Thoracic aorta (tissue), 2 donors: Measurements from ENCODE around the gene TYW5. TPM values are rescaled to one million over a fixed set of nuclear protein-coding genes. Genes with fewer than 3 reads are reported as not detected.

ENCODE experiments used
- ATAC-seq: fragments of 150-250 bp; one replicate; pipeline ENCODE4 v1.8.0; 2017; ENCODE audit warnings: low read depth; ENCODE audit not compliant: insufficient number of reproducible peaks, low FRiP score
- DNase-seq: peaks from one replicate; pipeline ENCODE4 v3.0.0-alpha.2; 2020; ENCODE audit warnings: low spot score
- H3K27ac ChIP-seq, 2 donors: fragments of 200-600 bp; sonication (generic); 1 replicate in 1 of 2; 2 replicates in 1 of 2; pipeline ENCODE4 v1.5.1; 2016; ENCODE audit warnings: mild to moderate bottlenecking in 2 of 2, moderate library complexity in 2 of 2
- H3K27me3 ChIP-seq: fragments of 200-600 bp; sonication (generic); replicated peaks from 2 replicates; pipeline ENCODE4 v1.6.0; 2016; ENCODE audit warnings: mild to moderate bottlenecking; ENCODE audit not compliant: insufficient read depth
- H3K36me3 ChIP-seq: fragments of 200-600 bp; sonication (generic); one replicate; pipeline ENCODE4 v1.5.1; 2016
- H3K4me1 ChIP-seq, 2 donors: fragments of 200-600 bp; sonication (generic); 1 replicate in 1 of 2; 2 replicates in 1 of 2; pipeline versions ENCODE4 v1.5.1 to v1.6.0; 2016; ENCODE audit warnings: low read depth in 2 of 2, mild to moderate bottlenecking in 1 of 2; ENCODE audit not compliant: control insufficient read depth in 1 of 2
- H3K4me3 ChIP-seq: fragments of 200-600 bp; sonication (generic); 2 replicates; pipeline ENCODE4 v1.5.1; 2016; ENCODE audit warnings: mild to moderate bottlenecking
- H3K9me3 ChIP-seq: fragments of 200-600 bp; sonication (generic); 2 replicates; pipeline ENCODE4 v1.5.1; 2016
- total RNA-seq, 2 donors: library from RNA; depleted of rRNA; stranded (reverse); fragments of >200 nt; gene quantifications; one replicate each; pipeline versions ENCODE4 v1.1.0 to v1.2.3, GENCODE V29; 2016
- TF ChIP-seq, protein P1 (sequence below): fragments of 200-600 bp; sonication (generic); IDR thresholded peaks from one replicate; pipeline ENCODE4 v1.5.1; 2019; ENCODE audit warnings: antibody characterized with exemption

Gene TYW5
- total RNA-seq, 2 donors from 2014 or later: 5.3 to 9.8 TPM

DNA sequence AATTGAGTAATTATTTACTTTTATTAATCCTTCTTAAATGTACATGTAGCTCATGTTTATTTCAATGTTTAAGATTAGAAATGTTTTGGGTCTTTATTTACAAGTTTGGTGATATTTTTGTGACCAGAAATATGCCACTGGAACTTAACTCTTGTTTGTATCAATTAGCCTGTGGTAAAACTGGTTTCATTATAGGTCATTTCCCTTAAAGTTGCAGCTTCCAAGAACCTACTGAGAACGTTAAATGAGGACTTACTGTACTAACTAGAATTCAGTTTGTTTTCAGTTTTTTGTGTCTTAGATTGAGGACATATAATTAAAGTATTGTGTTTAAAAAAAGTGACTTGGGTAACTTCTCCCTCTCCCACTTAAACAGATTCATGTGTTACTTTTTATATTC, 4.3 kb downstream of the TYW5 start:
- Histone ChIP-seq H3K4me1 (peaks cover 11 to 16% of the 10 kb centered on the region in 2 donors), H3K27me3 (no peaks in the 10 kb centered on the region), H3K4me3 (no peak overlapping the region), H3K9me3 (no peaks in the 10 kb centered on the region), H3K27ac (no peak overlapping the region), H3K36me3 (no peaks in the 10 kb centered on the region)
- ATAC-seq: no peak
- TF ChIP-seq, protein P1, sequence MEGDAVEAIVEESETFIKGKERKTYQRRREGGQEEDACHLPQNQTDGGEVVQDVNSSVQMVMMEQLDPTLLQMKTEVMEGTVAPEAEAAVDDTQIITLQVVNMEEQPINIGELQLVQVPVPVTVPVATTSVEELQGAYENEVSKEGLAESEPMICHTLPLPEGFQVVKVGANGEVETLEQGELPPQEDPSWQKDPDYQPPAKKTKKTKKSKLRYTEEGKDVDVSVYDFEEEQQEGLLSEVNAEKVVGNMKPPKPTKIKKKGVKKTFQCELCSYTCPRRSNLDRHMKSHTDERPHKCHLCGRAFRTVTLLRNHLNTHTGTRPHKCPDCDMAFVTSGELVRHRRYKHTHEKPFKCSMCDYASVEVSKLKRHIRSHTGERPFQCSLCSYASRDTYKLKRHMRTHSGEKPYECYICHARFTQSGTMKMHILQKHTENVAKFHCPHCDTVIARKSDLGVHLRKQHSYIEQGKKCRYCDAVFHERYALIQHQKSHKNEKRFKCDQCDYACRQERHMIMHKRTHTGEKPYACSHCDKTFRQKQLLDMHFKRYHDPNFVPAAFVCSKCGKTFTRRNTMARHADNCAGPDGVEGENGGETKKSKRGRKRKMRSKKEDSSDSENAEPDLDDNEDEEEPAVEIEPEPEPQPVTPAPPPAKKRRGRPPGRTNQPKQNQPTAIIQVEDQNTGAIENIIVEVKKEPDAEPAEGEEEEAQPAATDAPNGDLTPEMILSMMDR: no peak
- no peak for DNase-seq

DNA sequence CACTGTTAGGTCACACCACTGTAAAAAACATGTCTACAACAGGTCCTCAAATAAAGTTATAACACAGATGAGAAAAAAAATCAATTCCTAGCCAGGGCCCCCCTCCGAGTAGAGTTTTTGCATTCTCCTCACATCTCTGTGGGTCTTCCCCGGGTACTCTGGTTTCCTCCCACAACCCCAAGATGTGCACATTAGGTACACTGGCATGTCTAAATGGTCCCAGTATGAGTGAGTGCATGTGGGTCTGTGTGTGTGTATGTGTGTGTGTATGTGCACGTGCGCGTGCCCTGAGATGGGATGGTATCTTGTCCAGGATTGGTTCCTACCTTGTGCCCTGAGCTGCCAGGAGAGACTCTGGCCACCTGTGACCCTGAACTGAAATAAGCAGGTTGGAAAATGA, 4.9 kb downstream of the TYW5 start:
- H3K4me3 ChIP-seq: no peak overlapping the region
- H3K36me3 ChIP-seq: peaks cover 3% of the 10 kb centered on the region
- H3K27ac ChIP-seq: no peak overlapping the region
- ATAC-seq (no peak), DNase-seq (no peak)
- H3K9me3 ChIP-seq: no peaks in the 10 kb centered on the region
- TF ChIP-seq, protein P1: no peak
- H3K27me3 ChIP-seq: no peaks in the 10 kb centered on the region
- H3K4me1 ChIP-seq: peaks cover 11 to 16% of the 10 kb centered on the region in 2 donors

DNA sequence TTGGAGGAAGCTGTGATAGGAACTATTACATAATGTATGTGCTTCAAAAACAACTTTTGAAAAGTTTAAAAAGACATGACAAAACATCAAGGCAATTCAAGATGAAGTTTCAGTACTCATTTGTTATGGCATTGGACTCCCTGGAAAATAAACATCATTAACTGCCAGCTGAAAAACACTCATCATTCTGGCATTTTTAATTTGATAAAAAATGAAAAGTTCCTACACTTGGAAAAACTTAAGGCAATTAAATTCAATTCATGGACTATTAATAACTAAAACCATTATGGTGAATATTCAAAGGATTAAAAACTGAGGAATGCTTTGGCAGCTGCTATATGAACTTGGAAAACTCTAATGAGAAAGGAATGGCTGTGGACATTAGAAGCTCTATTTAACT, 8.5 kb downstream of the TYW5 start:
- Histone ChIP-seq H3K36me3 (peaks cover 7% of the 10 kb centered on the region), H3K9me3 (no peaks in the 10 kb centered on the region), H3K4me1 (no peaks in the 10 kb centered on the region), H3K27ac (no peak overlapping the region), H3K4me3 (no peak overlapping the region), H3K27me3 (no peaks in the 10 kb centered on the region)
- ATAC-seq (no peak), DNase-seq (no peak)
- TF ChIP-seq, protein P1: no peak

DNA sequence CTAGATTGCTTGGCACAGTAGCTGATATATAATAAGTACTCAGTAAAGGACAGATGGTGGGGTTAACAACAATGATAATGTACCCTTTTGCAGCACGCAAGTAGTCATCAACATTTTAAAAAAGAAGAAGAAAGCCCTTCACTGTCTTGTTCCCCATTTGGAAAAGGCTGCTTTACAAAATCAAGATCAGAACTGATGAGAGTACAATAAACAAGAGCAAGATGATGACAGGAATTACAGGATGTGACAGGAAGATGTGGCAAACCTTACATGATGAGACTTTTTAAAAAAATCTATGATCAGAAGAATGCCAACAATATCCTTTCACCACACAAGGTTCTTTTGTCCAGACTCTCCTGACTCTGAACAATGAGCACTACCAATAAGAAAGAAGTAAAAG, 9.1 kb downstream of the TYW5 start:
- Histone ChIP-seq H3K27me3 (no peaks in the 10 kb centered on the region), H3K4me3 (no peak overlapping the region), H3K9me3 (no peaks in the 10 kb centered on the region), H3K36me3 (peaks cover 7% of the 10 kb centered on the region), H3K4me1 (no peaks in the 10 kb centered on the region), H3K27ac (no peak overlapping the region)
- ATAC-seq: no peak
- no peak for DNase-seq
- TF ChIP-seq, protein P1: no peak

DNA sequence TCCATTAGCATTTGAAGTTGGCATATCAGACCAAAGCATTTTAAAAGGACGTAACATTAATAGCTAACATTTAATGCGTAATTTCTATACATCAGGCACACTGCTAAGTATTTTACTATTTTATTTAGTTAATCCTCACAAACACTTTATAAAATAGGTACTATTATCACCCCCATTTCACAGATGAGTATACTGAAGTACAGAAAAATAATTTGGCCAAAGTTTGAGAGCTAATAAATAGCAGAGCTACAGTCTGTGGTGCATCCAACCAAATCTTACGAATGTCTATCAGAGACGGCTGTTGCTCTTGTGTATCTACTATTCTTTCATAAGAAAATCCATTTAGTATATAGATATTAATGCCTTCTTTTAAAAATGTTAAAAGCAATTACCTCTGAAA, 11.9 kb downstream of the TYW5 start:
- Histone ChIP-seq H3K27ac (no peak overlapping the region), H3K4me3 (no peak overlapping the region), H3K9me3 (no peaks in the 10 kb centered on the region), H3K36me3 (peaks cover 13% of the 10 kb centered on the region), H3K4me1 (no peaks in the 10 kb centered on the region), H3K27me3 (no peaks in the 10 kb centered on the region)
- no peak for ATAC-seq
- TF ChIP-seq, protein P1: no peak
- no peak for DNase-seq
